HEK293 (cell line): ENCODE data around the gene VAMP5.

Experiments
- TCF7L2 ChIP-seq: IDR thresholded peaks from 2 replicates; pipeline ENCODE4 v1.6.1; 2011; ENCODE audit warnings: low read depth, mild to moderate bottlenecking, inconsistent platforms, low read length, moderate library complexity, borderline replicate concordance
- ZBTB48 ChIP-seq: fragments of 450-650 bp; formaldehyde crosslinking; IDR thresholded peaks from 2 replicates; pipeline ENCODE4 v1.5.1; 2016; ENCODE audit warnings: missing biosample characterization, missing genetic modification characterization
- ZNF423 ChIP-seq: fragments of 450-650 bp; formaldehyde crosslinking; IDR thresholded peaks from 2 replicates; pipeline ENCODE4 v1.5.1; 2016; ENCODE audit warnings: missing biosample characterization, missing genetic modification characterization
- ZNF677 ChIP-seq: fragments of 450-650 bp; IDR thresholded peaks from 2 replicates; pipeline ENCODE4 v1.5.0; 2018; ENCODE audit warnings: missing biosample characterization, mild to moderate bottlenecking, missing genetic modification characterization, moderate library complexity
- TF ChIP-seq, protein P1 (sequence below): fragments of 450-650 bp; formaldehyde crosslinking; IDR thresholded peaks from 2 replicates; pipeline ENCODE4 v1.5.1; 2016; ENCODE audit warnings: missing biosample characterization, missing genetic modification characterization

DNA sequence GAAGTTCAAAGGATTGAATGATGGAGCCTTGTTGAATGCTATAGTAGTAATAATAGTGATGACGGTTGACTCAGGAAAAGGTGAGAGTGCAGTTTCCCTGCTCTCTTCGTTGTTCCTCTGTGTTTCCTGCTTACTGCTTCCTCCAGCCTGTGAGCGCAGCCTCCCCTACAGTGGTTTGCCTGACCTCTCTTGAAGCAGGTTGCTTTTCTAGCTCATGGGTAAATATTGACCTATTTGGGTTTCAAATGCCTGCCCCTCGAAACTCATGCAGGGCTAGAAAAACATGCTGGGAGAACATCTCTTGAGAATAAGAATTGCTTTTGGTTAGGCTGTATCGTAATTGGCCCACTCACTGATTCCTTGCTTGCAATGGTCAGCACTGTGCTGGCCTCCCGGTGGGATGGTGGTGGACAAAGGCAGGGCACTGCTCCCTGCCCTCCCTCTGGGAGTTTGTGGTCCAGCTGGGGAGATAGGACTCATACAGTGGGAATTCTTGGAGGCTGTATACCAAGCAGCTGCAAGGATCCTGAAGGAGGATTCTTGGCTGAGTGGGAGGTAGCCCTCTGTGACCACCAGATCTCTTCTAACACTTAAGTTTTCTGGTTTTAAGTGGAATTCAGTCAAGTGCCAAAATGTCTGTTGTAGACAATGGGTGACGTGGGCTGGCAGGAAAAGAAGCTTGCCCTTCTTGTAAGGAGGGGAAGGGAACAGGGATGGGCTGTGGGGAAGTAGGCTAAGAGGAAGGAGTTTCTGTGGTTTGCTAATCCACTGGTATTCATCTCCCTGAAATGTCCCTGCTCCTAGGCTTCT is 6.0 kb downstream of the VAMP5 start:
- TF ChIP-seq, protein P1, sequence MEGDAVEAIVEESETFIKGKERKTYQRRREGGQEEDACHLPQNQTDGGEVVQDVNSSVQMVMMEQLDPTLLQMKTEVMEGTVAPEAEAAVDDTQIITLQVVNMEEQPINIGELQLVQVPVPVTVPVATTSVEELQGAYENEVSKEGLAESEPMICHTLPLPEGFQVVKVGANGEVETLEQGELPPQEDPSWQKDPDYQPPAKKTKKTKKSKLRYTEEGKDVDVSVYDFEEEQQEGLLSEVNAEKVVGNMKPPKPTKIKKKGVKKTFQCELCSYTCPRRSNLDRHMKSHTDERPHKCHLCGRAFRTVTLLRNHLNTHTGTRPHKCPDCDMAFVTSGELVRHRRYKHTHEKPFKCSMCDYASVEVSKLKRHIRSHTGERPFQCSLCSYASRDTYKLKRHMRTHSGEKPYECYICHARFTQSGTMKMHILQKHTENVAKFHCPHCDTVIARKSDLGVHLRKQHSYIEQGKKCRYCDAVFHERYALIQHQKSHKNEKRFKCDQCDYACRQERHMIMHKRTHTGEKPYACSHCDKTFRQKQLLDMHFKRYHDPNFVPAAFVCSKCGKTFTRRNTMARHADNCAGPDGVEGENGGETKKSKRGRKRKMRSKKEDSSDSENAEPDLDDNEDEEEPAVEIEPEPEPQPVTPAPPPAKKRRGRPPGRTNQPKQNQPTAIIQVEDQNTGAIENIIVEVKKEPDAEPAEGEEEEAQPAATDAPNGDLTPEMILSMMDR (tag by site-specific recombination) = no peak
- TF ChIP-seq ZNF423 (tag by site-specific recombination) (no peak), ZBTB48 (tag by site-specific recombination) (no peak), ZNF677 (no peak), TCF7L2 (no peak)
